Measurements from ENCODE around the gene SIRPD. TPM values are rescaled to one million over a fixed set of nuclear protein-coding genes. Genes with fewer than 3 reads are reported as not detected.

The SIRPD gene
- total RNA-seq, 1 experiment from 2014 or later = not detected

- Histone ChIP-seq H3K9me3 (0 out of 2 replicates have a peak, but pooled peaks cover 3% of the 10 kb centered on the region), H3K4me1 (no peaks in the 10 kb centered on the region), H3K4me3 (ENCODE audit: low read depth, low read length) (no peak overlapping the region), H3K36me3 (ENCODE audit: control insufficient read depth, insufficient read depth, low read length) (no peaks in the 10 kb centered on the region), H3K27me3 (replicated peaks; ENCODE audit: control insufficient read depth, insufficient read depth, low read length) (no peaks in the 10 kb centered on the region; the same call in 1 of the 2 replicates)
- ChIA-PET CTCF (interaction anchor here (0.8 to 1.0 kb wide), 2 partner anchors 8 to 268 kb away, joined by 3 to 5 read pairs; no protein-coding TSS in a partner anchor), POLR2A (no interaction called here)
- no TSS peak for BruUV-seq (replicated peaks)
- Mint-ChIP-seq H3K9me3 (ENCODE audit: unreplicated experiment) (peaks cover 3% of the 10 kb centered on the region), H3K27ac (ENCODE audit: unreplicated experiment) (no peak overlapping the region), H3K4me3 (ENCODE audit: unreplicated experiment) (no peak overlapping the region), H3K36me3 (ENCODE audit: insufficient read depth, unreplicated experiment) (no peaks in the 10 kb centered on the region), H3K4me1 (ENCODE audit: low read depth, unreplicated experiment) (peaks cover 2% of the 10 kb centered on the region), H3K27me3 (ENCODE audit: insufficient read depth, unreplicated experiment) (peaks cover 21% of the 10 kb centered on the region)
- TF ChIP-seq CTCF (IDR thresholded peaks at IDR 0.05; ENCODE audit: insufficient read depth in 1 of 2, low read depth in 1 of 2, low read length in 1 of 2, severe bottlenecking in 1 of 2, unreplicated experiment in 1 of 2) = no peak
- DNase-seq = no peak
- intact Hi-C loops (cut with micrococcal nuclease; ENCODE audit: unreplicated experiment) = no loop called here
Measured at GRCh38 chr20:1508574-1508973, 48.9 kb downstream of the SIRPD start.

GRCh38 chr20:1507276-1507675 lies 50.2 kb downstream of the SIRPD start:
- Mint-ChIP-seq H3K4me1 (ENCODE audit: low read depth, unreplicated experiment) (peaks cover 8% of the 10 kb centered on the region), H3K4me3 (ENCODE audit: unreplicated experiment) (no peak overlapping the region), H3K27ac (ENCODE audit: unreplicated experiment) (no peak overlapping the region), H3K27me3 (ENCODE audit: insufficient read depth, unreplicated experiment) (peaks cover 23% of the 10 kb centered on the region), H3K9me3 (ENCODE audit: unreplicated experiment) (peaks cover 12% of the 10 kb centered on the region), H3K36me3 (ENCODE audit: insufficient read depth, unreplicated experiment) (no peaks in the 10 kb centered on the region)
- ChIA-PET CTCF (interaction anchor here (1.2 kb wide), 1 partner anchor 270 kb away, joined by 3 read pairs; no protein-coding TSS in a partner anchor), POLR2A (no interaction called here)
- H3K9me3 ChIP-seq = no peaks in the 10 kb centered on the region
- no peak for TF ChIP-seq CTCF (IDR thresholded peaks at IDR 0.05; ENCODE audit: insufficient read depth in 1 of 2, low read depth in 1 of 2, low read length in 1 of 2, severe bottlenecking in 1 of 2, unreplicated experiment in 1 of 2)
- intact Hi-C loops (cut with micrococcal nuclease; ENCODE audit: unreplicated experiment) = no loop called here
- no peaks in the 10 kb centered on the region for H3K36me3 ChIP-seq (ENCODE audit: control insufficient read depth, insufficient read depth, low read length)
- H3K27me3 ChIP-seq (replicated peaks; ENCODE audit: control insufficient read depth, insufficient read depth, low read length) = no peaks in the 10 kb centered on the region
- H3K4me1 ChIP-seq = no peaks in the 10 kb centered on the region
- BruUV-seq (replicated peaks) = no TSS peak
- no peak overlapping the region for H3K4me3 ChIP-seq (ENCODE audit: low read depth, low read length)
- DNase-seq = no peak

GRCh38 chr20:1505871-1506270 lies 51.6 kb downstream of the SIRPD start:
- Histone ChIP-seq H3K27me3 (replicated peaks; ENCODE audit: control insufficient read depth, insufficient read depth, low read length) (no peaks in the 10 kb centered on the region), H3K4me1 (peaks cover 2% of the 10 kb centered on the region), H3K36me3 (ENCODE audit: control insufficient read depth, insufficient read depth, low read length) (no peaks in the 10 kb centered on the region), H3K4me3 (ENCODE audit: low read depth, low read length) (no peak overlapping the region), H3K9me3 (no peaks in the 10 kb centered on the region; the same call in 1 of the 2 replicates)
- no peak for TF ChIP-seq CTCF (IDR thresholded peaks at IDR 0.05; ENCODE audit: insufficient read depth in 1 of 2, low read depth in 1 of 2, low read length in 1 of 2, severe bottlenecking in 1 of 2, unreplicated experiment in 1 of 2)
- BruUV-seq (replicated peaks) = no TSS peak
- Mint-ChIP-seq H3K9me3 (ENCODE audit: unreplicated experiment) (peaks cover 12% of the 10 kb centered on the region), H3K4me3 (ENCODE audit: unreplicated experiment) (no peak overlapping the region), H3K36me3 (ENCODE audit: insufficient read depth, unreplicated experiment) (no peaks in the 10 kb centered on the region), H3K4me1 (ENCODE audit: low read depth, unreplicated experiment) (peaks cover 8% of the 10 kb centered on the region), H3K27ac (ENCODE audit: unreplicated experiment) (no peak overlapping the region), H3K27me3 (ENCODE audit: insufficient read depth, unreplicated experiment) (peaks cover 12% of the 10 kb centered on the region)
- intact Hi-C loops (cut with micrococcal nuclease; ENCODE audit: unreplicated experiment) = no loop called here
- ChIA-PET POLR2A (no interaction called here), CTCF (interaction anchor here (0.6 kb wide), 1 partner anchor 257 kb away, joined by 4 read pairs; no protein-coding TSS in a partner anchor)
- DNase-seq = no peak

All from Caco-2 (cell line).